GM20431 (cell line): ENCODE measurements around the gene TMCC1.
"Not testable (repeated sequence)": the region's sequence is repeated elsewhere in the genome, so short reads cannot be mapped to it uniquely, and the experiment has no call there.

Experiments
- in situ Hi-C: fragments of 300-500 bp; cut with MseI, MboI; formaldehyde crosslinking; loops from one replicate; pipeline ENCODE4 v1.15.0; 2020; ENCODE audit warnings: low sequenced_read_pairs; ENCODE audit not compliant: unreplicated experiment

Gene TMCC1

DNA sequence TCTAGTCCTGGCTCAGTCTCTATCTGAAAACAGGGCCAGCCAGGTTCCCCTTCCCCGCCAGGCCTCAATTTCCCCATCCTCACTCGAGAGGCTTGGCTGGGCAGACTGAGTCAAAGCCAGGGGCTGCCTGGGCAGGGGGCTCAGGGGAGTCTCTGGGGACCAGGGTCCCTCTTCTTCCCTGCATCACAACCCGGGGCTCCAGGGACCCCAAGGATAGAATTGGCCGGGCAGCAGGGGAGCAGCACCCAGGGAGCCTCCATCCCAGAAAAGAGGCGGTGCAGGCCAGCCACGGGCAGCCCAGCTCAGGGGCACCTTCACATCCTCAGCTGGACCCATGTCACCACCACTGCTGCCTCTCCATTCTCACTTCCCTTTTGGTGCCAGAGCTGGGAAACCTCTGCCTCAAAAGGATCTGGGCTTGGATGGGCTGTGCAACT, 273.8 kb downstream of the TMCC1 start:
- in situ Hi-C loops = no loop called here

DNA sequence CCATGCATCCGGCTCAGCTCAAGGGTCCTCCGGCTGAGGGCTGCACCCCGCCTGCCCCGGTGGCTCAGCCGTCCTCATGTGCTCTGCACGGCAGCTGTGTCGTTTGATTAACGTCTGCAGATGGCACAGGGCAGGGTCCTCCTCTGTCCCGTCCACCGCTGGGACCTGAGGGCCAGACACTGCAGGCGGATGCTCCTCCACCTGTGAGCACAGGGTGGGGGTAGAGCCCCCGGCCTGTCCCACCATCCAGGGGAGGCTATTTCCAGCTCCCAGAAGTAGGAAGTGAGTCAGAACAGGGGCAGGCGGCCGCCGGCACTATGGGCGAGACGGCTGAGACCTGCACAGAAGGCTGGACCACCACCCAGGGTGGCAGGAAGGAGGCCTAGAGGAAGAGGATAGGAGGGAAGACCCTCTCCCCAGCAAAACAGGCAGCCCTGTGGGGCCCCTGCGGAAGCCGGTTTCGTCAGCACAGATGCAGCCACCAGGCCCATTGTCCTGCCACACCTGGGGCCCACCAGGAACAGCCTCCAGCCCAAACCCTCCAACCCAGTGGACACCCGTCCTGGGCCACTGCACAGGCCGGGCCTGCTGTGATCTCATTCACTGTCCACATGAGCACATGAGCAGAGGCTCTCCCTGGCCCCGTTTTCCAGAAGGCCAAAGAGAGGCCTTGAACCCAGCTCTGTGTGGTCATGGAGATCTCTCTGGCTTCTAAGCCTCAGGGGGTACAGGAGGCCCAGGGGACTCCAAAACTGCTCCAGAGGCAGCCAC, 274.4 kb downstream of the TMCC1 start:
- in situ Hi-C loops = no loop called here

DNA sequence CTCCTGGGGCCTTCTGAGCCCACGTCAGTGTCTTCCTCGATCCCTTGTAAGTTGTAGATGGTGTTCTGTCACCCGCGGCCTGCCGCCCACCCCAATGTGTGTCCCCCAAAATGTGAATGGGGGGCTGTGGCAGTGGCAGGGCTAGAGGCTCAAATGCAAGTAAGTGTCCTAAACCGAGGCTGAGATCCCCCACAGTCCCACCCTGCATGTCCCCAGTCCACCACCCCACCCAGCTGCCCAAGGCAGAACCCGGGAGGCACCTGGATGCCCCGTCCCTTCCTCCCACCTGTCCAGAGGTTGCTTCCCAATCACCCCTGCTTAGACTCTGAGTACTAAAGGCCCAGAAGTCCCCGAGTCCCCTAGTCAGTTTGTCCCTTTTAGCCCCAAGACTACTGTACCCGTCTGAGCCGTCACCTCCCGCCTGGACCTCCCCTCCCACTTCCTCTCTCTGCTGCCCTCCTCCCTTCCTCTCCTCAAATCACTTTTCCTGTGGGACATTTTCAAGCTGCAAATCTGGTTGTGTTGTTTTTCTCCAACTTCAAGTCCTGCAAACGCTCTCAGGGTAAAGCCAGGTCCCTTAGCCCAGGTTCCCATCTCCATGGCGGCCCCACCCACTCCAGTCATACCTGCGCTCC, 275.2 kb downstream of the TMCC1 start:
- in situ Hi-C loops = no loop called here

GRCh38 chr3:129617381-129618185, 275.9 kb downstream of the TMCC1 start:
- in situ Hi-C loops = no loop called here

GRCh38 chr3:129616713-129617112, 276.8 kb downstream of the TMCC1 start:
- in situ Hi-C loops = no loop called here

DNA sequence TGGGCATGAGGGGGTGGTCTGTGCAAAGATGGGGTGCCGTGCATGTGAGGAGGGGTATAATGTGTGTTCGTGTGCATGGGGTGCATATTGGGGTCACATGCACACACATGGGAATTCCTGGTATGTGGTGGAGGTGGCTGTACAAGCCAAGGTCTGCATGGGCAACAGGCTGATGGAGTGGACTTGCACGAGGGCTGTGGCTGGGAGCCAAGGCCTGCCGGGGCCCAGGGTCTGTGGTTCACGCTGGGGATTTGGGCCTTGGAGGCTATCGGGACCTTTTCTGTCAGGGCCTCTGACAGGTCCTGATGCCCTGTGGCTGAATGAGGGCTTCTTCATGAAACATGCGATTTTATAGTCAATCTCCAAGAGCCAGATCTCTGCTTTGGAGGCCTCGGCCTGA, 277.2 kb downstream of the TMCC1 start:
- in situ Hi-C loops = no loop called here

- in situ Hi-C loops = no loop called here
Observed at GRCh38 chr3:129615751-129616281, 277.7 kb downstream of the TMCC1 start.

- in situ Hi-C loops = no loop called here
Observed at GRCh38 chr3:129614927-129615363, 278.6 kb downstream of the TMCC1 start.

DNA sequence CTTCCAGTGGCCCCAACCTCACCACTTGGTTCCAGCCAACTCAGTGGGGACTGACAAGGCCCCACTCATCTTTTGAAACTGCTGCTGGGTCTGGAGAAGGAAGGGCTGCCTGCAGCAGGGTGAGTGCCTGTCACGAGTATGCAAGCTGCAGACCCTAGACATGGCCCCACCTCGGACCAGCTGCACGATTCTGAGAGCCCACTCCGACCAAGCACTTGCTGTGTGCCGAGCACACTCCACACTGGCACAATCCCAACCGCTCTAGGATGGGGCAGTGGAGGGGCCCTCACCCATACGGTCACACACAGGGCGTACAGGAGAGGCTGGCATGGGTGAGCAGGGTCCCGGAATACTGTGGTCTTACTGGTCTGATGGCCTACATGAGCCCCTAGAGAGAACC, 279.1 kb downstream of the TMCC1 start:
- in situ Hi-C loops = no loop called here

GRCh38 chr3:129613367-129613740, 280.2 kb downstream of the TMCC1 start:
- in situ Hi-C loops = no loop called here

GRCh38 chr3:129612534-129613366, 280.8 kb downstream of the TMCC1 start:
- in situ Hi-C loops = no loop called here

DNA sequence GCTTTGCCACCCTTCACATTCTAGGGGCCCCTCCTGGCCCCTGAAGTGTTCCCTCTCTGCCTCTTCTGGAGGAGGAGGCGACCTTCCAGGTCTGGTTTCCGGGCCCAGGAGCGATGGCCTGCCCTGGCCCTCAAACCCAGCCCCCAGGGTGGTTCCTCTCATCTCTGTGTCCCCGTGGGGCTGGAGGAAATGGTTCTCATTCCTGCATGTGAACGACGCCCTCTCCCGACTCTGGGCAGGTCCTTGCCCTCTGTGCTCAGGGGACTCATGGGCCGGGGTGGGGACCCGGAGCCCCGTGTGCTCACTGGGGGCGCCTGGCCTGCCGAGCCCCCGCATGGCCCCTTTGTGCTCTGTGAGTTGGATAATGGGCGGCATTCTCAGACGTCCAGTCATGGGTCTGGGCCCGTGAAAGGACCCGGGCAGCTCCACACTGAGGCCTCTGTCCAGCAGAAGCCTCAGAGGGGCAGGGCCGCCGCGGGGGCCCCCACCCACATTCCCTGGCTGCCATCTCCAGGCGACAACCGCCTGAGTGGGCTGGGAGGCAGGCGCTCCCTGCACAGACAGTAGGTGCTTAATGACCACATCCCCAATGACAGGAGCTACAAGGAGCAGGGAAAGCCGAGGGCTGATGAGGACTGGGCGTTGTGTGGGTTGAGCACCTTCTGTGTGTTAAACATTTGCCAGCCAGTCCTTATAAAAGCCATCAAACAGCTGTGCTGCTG, 281.5 kb downstream of the TMCC1 start:
- in situ Hi-C loops = no loop called here

GRCh38 chr3:129611446-129611800, 282.1 kb downstream of the TMCC1 start:
- in situ Hi-C loops = no loop called here

- in situ Hi-C loops = not testable (repeated sequence)
Observed at GRCh38 chr3:129610794-129611445, 282.6 kb downstream of the TMCC1 start.

DNA sequence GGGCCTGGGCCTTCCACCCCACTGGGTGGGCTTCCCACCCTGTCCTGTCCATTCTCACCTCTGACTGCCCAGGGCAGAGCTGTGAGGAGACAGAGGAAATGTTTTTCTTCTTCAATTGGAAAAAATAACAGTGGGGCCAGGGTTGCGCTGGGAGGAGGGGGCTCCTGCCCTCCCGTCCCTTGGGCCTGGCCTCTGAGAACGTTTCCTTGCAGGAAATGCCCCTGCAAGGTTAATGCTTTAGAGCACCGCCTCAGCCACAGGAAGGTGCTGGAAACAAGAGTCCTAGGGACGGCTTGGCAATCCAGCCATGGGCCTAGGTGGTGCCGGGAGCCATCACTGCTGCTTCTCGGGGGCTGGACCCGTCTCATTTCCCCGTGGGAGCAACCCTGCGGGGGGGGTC, 283.2 kb downstream of the TMCC1 start:
- in situ Hi-C loops = no loop called here

- in situ Hi-C loops = no loop called here
Observed at GRCh38 chr3:129609591-129610182, 283.8 kb downstream of the TMCC1 start.

- in situ Hi-C loops = no loop called here
Observed at GRCh38 chr3:129608936-129609590, 284.4 kb downstream of the TMCC1 start.
